MM.1S (cell line): ENCODE measurements around the gene MAT2A.

Source experiments
- CTCF ChIP-seq: fragments of 300-600 bp; sonication (generic); IDR thresholded peaks from 2 replicates; pipeline ENCODE4 v1.5.1; 2016; ENCODE audit warnings: antibody characterized with exemption, low read length, mixed read lengths
- EZH2 ChIP-seq: fragments of 300-600 bp; sonication (generic); optimal IDR thresholded peaks from 2 replicates; pipeline ENCODE3; 2017; ENCODE audit warnings: low read depth, mild to moderate bottlenecking, antibody characterized with exemption, low read length, mixed read lengths

DNA sequence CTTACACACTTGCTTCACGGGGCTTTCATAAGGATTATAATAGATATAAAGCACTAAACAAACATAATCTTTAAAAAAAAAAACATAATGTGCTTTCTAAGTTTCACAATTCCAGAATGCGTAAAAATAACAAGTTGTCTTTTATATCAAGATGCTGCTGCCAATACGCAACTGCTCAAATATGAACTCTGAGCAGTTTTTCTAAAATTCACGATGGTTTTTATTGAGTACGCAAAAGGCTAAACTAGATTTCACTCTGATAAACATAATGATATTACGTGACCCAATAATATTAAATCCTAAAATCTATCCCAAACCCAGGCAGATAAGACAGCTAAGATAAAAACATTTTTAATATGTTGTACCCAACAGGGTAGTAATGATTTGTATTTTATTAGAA, 24.6 kb upstream of the MAT2A start:
- no peak for TF ChIP-seq CTCF
- TF ChIP-seq EZH2 = no peak
